Medulla oblongata (tissue), 1 donor: ENCODE measurements around the gene CA4.
A peak's percentile ranks its signal among the peaks of the same experiment; 100 is the strongest.
"Not testable (repeated sequence)": the region's sequence is repeated elsewhere in the genome, so short reads cannot be mapped to it uniquely, and the experiment has no call there.

ENCODE experiments used
- DNase-seq: peaks from one replicate; pipeline ENCODE4 v3.0.0-alpha.2; 2015; ENCODE audit errors: extremely low spot score

Gene CA4

GRCh38 chr17:60174035-60174434 is 24.3 kb downstream of the CA4 start:
- DNase-seq, result no peak

- DNase-seq, result peak; percentile 34
These were observed 25.0 kb downstream of the CA4 start for GRCh38 chr17:60174767-60175166.

- not testable (repeated sequence) for DNase-seq
These were observed 27.0 kb downstream of the CA4 start for GRCh38 chr17:60176763-60177162.

- not testable (repeated sequence) for DNase-seq
These were observed 28.4 kb downstream of the CA4 start for GRCh38 chr17:60178180-60178579.

DNA sequence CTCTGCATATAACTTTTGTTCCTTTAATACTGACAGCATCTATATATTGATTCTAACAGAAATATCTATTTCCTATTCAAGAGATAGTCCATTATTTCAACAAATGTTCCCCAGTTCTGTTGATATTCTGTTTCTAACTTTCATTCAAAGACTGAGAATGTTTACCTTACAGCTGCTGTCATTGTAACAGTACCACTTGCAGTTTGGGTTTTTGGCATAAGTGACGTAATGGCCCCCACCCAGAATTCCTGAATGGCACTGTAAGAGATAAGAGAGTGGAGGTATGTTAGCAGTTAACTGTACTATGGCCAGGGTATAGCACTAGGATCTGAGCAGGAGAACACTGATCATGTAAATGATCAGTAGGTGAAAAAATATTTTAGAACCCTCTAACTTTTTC is 30.6 kb downstream of the CA4 start:
- DNase-seq, result not testable (repeated sequence)

DNA sequence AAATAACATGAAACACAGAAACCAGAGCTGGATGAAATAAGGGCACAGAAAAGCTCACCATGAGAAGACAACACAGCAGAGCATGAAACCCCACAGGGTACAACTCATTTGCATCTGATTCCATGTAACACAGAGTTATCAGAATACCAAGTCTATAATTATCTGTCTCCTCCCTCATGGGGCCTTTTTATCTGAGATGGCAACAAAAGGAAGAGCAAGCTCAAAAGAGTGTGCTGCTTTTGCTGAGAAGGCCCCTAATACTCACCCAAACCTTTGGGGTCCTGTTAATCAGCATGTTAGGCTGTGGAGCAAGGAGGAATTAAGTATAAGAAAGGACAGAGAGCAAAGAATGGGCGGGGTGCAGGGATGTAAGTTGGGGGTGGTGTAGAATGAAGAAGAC is 36.6 kb downstream of the CA4 start:
- DNase-seq, result not testable (repeated sequence)

DNA sequence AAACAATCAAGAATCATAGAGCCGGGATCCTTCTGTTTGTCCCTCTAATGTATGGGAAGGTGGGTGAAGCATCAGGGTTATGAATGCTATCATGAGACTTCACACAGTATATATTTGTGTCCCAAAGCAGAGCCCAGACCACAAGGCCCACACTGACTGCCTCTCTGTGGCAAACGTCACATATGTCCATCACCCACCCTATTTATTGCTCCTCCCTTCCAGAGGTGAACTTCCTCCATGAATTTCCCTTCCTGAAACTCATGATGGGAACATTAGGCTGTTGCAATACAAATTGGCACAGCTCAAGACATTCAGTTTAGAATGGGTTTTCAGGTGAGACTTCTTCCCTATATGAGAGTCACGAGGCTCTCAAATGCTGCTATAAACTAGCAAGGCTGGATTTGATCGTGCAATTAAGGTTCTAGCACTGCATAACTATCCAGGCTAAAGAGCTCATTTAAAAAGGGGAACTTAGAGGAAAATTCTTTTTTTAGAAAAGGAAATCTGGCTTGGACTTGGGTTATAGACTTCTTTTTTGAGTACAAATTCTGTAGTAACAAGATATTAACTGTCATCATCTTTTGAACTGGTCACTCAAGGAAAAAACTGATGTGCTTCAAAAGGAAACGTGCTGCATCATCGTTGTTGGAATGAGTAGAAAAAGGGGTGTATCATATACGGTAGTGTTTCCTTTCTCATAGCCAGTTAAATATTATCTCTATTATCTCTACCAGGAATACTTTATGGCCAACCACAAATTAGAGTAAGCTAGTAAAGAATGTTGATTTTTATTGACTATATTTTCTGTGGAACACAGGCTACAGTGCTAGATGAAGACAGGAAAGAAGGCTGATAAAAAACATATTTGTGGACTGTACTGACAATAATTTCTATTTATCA is 37.3 kb downstream of the CA4 start:
- not testable (repeated sequence) for DNase-seq

- no peak for DNase-seq
These were observed 39.0 kb downstream of the CA4 start for GRCh38 chr17:60188759-60189158.

DNA sequence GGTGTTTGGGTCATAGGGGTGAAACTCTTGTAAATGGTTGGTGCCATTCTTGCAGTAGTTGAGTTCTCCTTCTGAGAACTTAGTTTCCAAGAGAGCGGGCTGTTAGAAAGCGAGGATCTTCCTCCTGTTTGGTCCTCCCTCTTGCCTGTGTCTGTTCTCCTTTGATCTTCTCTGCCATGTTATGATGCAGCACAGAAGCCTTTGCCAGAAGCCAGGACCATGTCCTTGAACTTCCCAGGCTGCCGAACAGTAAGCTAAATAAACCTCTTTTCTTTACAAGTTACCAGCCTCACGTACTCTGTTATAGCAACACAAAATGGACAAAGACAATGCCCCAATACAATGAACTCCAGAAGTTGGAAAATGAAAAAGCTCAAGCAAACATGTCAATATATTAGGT is 40.3 kb downstream of the CA4 start:
- not testable (repeated sequence) for DNase-seq

DNA sequence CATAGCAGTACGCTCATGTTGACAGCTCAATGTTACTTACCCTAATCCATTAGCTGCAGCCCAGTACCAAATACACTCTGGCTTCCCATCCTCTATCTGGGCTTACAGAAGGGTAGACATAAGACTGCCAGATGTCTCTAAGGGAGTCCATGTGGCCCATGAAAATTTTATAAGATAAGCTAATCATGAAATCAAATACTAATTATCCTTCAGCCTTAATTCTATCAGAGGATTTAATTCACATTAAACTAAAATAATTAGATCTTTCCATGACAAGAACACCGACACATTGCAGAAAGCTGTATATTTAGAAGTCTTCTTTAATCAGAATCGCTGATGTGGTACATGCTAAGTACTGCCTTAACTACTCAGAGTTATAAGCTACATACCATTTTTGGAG is 43.3 kb downstream of the CA4 start:
- DNase-seq, result not testable (repeated sequence)

DNA sequence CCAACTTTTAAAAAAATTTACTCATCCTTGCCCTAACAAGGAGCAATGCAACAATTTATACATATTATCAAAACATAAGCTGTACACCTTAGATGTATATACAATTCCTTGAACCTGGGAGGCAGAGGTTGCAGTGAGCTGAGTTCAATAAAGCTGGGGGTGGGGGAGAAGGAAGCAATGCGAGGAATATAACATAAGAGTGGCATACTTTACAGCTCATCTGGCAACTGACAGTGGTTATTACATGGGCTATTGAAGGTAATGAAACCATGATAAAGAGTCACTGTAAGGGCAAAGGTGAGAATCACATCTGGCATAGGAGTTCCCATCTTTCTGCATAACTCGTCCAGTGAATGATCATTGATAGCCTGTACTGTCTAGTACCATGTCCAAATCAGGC is 43.7 kb downstream of the CA4 start:
- no peak for DNase-seq

DNA sequence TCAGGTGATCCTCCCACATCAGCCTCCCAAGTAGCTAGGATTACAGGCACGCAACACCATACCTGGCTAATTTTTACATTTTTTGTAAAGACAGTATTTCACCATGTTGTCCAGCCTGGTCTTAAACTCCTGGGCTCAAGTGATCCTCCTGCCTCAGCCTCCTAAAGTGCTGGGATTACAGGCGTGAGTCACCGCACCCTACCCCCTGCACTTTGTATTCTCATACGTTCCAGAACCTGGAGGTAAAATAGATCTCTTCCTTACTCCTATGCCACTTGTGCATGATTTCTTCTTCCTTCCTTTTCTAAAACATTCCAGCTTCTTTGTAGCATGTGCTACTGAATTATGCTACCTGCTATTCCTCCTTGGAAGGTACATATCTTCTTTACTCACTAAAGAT is 44.4 kb downstream of the CA4 start:
- not testable (repeated sequence) for DNase-seq

DNA sequence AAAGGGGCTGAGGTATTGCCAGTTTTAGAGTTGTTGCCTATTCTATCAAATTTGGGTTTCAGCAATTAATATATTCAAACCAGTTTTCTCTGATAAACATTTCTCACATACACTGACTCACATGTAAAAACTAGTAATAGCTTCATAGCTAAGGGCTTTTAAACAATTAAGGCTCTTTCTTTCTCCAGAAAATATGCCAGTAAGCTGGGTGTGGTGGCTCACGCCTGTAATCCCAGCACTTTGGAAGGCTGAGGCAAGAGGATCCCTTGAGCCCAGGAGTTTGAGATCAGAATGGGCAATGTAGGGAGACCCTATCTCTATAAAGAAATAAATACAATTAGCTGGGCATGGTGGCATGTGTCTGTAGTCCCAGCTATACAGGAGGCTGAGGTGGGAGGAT is 48.9 kb downstream of the CA4 start:
- not testable (repeated sequence) for DNase-seq

DNA sequence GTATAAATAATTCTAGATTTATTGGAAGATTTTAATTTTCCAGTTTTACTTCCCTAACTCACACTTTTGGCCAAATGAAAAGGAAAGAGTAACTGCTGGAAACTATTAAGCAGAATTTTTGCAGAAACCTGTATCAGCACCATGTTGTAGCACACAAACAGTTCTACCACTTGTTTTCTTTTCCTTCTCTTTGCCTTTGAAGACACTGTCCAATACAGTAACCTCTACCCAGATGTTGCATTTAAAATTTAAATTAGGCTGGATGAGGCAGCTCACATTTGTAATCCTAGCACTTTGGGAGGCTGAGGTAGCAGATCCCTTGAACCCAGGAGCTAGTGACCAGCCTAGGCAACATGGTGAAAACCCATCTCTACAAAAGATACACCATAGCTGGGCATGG is 56.0 kb downstream of the CA4 start:
- DNase-seq, result not testable (repeated sequence)

DNA sequence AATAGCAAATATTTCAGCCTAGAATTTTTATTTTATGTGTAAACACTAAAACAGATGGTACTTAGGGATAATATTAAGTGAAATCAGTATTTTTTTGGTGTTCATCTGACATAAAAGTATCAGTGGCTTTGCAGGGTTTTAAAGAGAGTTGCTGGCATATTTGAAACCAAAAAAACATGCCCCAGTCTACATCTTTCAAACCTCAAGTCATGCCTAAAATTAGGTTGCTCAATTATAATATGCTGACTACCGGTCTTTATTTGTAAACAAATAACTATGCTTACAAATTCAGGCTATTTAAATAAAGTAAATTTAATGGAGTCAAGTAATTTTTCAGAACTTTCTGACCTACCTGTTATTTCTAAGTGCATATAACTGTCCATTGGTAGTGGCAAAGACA is 58.5 kb downstream of the CA4 start:
- DNase-seq, result not testable (repeated sequence)
